HG02970 (cell line): Measurements from ENCODE around the gene CHST2.

Source experiments
- ATAC-seq: cut with Tn5 transposase; IDR thresholded peaks from one replicate; pipeline ENCODE4 v1.9.1; 2021; ENCODE audit warnings: mild to moderate bottlenecking, moderate library complexity, moderate number of reproducible peaks; ENCODE audit not compliant: unreplicated experiment, low FRiP score

Gene CHST2

DNA sequence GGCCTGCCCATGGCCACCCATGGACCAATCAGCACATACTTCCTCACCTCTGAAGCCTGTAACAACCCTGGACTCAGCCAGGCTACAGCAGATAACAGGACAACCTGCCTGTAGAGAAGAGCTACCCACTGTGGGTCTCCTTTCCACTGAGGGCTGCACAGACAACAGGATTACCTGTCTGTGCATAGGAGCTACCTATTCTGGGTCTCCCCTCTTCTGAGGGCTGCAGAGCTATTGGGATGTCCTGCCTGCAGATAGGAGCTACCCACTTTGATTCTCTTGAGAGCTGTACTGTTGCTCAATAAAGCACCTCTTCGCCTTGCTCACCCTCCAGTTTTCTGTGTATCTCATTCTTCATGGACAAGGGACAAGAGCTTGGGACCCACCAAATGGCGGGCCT, 23.8 kb upstream of the CHST2 start:
- no peak for ATAC-seq

- no peak for ATAC-seq
Observed at GRCh38 chr3:143098032-143098764, 21.4 kb upstream of the CHST2 start.

DNA sequence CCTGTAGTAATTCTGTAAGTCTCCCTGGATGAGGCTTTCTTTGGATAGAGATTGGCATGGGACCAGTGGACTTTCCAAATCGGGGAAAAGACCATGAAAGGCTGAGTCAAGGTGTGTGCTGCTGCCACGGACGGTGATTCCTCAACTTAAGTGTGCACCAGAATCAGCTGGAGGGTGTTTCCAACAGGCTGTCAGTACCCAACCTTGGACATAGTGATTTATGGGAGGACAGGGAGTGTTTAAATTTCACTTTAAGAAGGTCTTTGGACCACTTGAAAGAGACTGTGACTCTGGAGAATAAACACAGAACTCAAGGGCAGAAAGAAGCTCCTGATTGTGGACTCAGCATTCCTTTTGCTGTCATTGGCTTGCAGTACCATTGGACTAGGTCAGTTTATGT, 20.4 kb upstream of the CHST2 start:
- no peak for ATAC-seq

- ATAC-seq, result no peak
Observed at GRCh38 chr3:143099690-143100089, 19.9 kb upstream of the CHST2 start.

GRCh38 chr3:143100451-143100850, 19.1 kb upstream of the CHST2 start:
- no peak for ATAC-seq

GRCh38 chr3:143101792-143102381, 17.7 kb upstream of the CHST2 start:
- no peak for ATAC-seq

DNA sequence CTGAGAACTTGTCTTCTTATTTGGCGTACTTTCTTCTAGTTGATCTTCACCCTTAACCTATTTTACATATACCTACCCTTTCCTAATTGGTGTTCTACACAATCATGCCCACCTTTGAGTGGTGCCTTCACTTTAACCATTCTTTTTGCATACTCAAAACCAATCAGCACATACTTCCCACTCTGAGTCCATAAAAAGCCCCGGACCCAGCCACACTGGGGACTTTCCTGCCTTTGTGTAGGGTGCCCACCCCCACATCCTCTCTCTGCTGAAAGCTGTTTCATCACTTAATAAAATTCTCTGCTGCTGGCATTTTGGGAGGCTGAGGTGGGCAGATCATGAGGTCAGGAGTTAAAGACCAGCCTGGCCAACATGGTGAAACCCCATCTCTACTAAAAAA, 15.9 kb upstream of the CHST2 start:
- no peak for ATAC-seq

DNA sequence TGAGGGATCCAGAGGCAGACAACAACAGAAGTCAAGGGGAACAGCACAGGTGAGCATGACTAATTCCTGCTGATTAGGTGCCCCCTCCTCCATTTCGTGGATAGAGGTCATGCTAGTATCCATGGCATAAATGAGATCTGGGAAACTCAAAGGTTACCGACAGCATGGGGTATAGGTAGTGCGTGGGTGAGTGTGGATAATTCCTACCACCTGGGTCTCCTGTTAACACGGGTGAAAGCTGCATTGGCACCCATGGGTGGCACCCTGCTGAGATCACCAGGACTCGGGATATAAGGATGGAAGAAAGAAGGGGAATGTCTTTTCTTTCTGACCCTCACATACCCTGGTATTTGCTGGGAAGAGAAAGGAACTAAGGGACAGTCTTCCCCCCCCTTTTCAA, 14.4 kb upstream of the CHST2 start:
- no peak for ATAC-seq

GRCh38 chr3:143109861-143110260, 9.7 kb upstream of the CHST2 start:
- no peak for ATAC-seq

DNA sequence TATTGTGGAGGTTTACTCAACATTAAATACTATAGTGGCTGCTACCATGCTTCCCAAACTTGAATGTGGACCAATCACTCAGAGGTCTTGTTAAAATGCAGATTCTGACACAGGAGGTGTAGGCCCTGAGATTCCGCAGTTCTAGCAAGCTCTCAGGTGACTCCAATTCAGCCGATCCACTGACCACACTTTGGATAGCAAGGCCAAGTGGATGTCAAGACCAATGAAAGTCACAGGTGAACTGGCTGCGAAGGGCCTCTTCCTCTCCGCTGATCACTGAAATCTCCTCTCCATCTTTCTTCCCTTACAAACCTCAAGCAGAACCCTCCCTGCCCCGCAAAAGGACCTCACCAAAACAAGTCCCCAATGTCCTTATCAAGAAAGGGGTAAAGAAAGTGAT, 9.2 kb upstream of the CHST2 start:
- no peak for ATAC-seq

DNA sequence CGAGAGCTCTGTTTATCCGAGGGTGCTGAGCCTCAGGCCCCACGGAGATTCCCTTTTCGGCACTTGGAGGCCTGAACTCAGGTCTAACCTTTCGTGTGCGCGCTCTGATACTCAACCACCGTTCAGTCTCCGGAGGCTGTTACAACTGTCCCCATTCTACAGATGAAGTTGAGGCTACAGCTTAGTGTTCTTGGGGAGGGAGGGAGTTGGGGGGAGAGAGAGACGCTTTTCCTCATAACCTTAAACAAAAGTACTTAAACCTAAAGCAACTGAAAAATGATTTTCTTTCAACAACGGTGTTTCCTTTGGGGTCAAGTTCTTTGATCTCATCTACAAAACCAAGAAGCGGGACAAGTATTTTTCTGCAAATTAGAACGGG, 952 bp upstream of the CHST2 start:
- no peak for ATAC-seq

- peak; percentile 11 for ATAC-seq
Observed at GRCh38 chr3:143119974-143120715, 574 bp downstream of the CHST2 start.

- ATAC-seq, result no peak
Observed at GRCh38 chr3:143120716-143121240, 1.2 kb downstream of the CHST2 start.

GRCh38 chr3:143121241-143122088, 1.9 kb downstream of the CHST2 start:
- no peak for ATAC-seq

DNA sequence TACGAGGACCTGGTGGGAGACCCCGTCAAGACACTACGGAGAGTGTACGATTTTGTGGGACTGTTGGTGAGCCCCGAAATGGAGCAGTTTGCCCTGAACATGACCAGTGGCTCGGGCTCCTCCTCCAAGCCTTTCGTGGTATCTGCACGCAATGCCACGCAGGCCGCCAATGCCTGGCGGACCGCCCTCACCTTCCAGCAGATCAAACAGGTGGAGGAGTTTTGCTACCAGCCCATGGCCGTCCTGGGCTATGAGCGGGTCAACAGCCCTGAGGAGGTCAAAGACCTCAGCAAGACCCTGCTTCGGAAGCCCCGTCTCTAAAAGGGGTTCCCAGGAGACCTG, 2.5 kb downstream of the CHST2 start:
- no peak for ATAC-seq

GRCh38 chr3:143122608-143123352, 3.2 kb downstream of the CHST2 start:
- ATAC-seq, result no peak

- no peak for ATAC-seq
Observed at GRCh38 chr3:143123353-143123984, 3.9 kb downstream of the CHST2 start.

DNA sequence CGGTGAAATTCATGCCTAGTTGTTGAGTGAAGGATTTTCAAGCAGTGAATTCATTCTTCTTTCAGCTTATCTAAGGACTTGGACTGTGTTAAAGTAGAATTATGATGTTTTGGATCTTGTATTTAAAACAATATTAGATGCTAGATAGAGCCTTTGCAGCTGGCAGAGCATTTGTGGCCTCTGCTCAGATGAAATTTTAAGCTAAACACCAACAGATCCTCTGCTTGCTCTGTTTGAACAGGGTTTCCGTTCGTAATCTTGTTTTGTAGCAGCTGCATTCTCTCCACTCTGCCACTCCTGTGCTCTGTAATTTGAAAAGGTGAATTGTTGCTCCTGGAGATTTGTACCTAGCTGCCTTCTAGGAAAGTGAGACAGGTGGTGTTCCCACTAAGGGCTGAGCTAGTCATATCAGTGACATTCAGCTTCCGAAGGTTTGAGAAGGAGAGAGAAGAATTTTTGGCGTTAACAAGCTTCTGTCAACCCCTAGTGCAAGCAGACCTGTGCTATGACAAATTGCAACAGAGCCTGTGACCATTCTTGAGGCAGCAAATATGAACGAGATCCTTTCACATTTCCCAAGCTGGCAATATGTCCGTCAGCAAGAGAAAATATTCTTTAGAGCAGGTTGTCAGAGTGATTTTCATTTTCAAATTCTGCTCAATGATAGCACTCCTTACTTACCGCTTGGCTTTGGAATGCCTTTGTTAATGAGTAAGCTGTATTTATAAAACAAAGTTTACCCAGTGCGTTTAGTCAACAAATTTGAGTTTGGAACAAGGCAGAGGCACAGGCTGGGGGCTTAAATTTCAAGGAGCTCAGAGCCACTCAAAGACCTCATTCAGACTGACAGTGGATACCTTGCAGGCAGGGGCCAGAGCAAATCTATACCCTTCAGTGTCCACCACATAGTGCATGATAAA, 5.3 kb downstream of the CHST2 start:
- no peak for ATAC-seq

DNA sequence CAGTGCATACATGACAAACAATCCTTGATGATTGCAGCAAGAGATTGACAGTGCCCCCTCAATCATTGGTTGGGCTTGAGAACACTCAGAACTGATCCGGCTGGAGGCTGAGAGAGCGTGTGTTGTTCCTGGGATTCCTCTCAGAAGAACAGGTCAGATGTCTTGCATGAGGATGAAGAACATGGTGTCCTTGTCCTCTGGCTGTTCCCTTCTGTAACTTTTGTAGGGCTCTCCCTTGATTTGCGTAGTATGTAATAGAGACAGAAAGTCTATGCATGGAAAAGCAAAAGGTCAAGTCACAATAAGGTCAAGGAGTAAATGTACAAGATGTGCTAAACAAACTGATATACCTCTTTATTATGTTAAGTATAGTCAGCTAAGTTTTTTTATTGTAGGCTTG, 8.2 kb downstream of the CHST2 start:
- no peak for ATAC-seq
